Lower leg skin (tissue), 3 donors: ENCODE results near the gene NAPB.

ENCODE experiments used
- POLR2A ChIP-seq, 2 donors: fragments of 450-650 bp; IDR thresholded peaks; one replicate each; pipeline ENCODE4 v1.6.1; 2016 to 2017; ENCODE audit warnings: antibody characterized with exemption in 2 of 2, mild to moderate bottlenecking in 1 of 2, moderate library complexity in 1 of 2
- TF ChIP-seq, protein P1 (sequence below), 3 donors: fragments of 450-650 bp; IDR thresholded peaks; one replicate each; pipeline ENCODE4 v1.5.1; 2016; ENCODE audit warnings: antibody characterized with exemption in 3 of 3, mild to moderate bottlenecking in 3 of 3, moderate library complexity in 2 of 3

DNA sequence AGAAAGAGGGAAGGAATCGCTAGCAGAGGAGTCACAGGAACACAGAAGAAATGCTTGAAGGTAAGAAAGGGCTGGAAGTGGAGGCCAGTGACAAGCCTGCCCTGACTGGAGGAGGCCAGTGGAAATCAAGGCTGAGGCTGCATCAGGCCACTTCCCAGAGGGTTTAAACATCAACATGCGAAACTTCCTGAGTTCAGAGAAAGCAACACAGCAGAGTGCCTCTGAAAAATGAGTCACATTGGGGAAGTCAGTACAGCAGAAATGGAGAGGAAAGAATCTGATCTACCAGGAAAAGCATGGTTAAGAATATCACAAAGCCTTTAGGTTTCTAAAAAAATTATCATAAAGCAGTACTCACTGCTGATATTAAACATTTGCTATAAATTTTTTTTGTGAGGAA is 23.3 kb downstream of the NAPB start:
- TF ChIP-seq, protein P1, sequence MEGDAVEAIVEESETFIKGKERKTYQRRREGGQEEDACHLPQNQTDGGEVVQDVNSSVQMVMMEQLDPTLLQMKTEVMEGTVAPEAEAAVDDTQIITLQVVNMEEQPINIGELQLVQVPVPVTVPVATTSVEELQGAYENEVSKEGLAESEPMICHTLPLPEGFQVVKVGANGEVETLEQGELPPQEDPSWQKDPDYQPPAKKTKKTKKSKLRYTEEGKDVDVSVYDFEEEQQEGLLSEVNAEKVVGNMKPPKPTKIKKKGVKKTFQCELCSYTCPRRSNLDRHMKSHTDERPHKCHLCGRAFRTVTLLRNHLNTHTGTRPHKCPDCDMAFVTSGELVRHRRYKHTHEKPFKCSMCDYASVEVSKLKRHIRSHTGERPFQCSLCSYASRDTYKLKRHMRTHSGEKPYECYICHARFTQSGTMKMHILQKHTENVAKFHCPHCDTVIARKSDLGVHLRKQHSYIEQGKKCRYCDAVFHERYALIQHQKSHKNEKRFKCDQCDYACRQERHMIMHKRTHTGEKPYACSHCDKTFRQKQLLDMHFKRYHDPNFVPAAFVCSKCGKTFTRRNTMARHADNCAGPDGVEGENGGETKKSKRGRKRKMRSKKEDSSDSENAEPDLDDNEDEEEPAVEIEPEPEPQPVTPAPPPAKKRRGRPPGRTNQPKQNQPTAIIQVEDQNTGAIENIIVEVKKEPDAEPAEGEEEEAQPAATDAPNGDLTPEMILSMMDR (IDR thresholded peaks at IDR 0.05), result no peak
- no peak for TF ChIP-seq POLR2A (IDR thresholded peaks at IDR 0.05)
